ENCODE results near the gene PLA2G3.

PLA2G3 gene

DNA sequence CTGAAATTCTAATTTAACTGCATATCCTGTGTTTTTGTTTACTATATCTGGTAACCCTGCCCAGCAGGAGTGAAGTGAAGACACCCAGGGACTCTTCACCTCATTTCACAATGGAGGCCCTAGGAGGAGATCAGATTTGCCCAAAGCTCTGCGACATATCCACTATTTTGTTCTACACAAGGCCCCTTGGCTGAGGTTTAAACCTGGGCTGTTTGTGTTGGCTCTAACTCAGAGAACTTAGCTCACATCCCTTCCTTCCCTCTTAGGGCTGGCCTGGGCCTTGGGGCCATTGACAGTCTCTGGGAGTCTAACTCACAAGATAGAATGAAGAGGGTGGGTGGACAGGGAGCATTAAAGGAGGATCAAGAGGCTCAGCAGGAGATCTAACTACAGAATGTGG is 8.2 kb upstream of the PLA2G3 start:
- Histone ChIP-seq H3K27ac (ENCODE audit: low read length) (no peak overlapping the region), H3K36me3 (ENCODE audit: control insufficient read depth, insufficient read depth, low read length) (no peaks in the 10 kb centered on the region), H3K27me3 (ENCODE audit: control insufficient read depth, insufficient read depth, low read length) (no peaks in the 10 kb centered on the region), H3K4me3 (ENCODE audit: low read length) (no peak overlapping the region), H3K9me3 (ENCODE audit: control insufficient read depth, insufficient read depth, low read length) (no peaks in the 10 kb centered on the region), H3K4me1 (ENCODE audit: control insufficient read depth, insufficient read depth, low read length) (no peaks in the 10 kb centered on the region)
- no peak for DNase-seq (ENCODE audit: low read depth, low spot score)
- WGBS (ENCODE audit: insufficient coverage, insufficient read length): no CpG with 5 or more reads among the region's 1 CpG

DNA sequence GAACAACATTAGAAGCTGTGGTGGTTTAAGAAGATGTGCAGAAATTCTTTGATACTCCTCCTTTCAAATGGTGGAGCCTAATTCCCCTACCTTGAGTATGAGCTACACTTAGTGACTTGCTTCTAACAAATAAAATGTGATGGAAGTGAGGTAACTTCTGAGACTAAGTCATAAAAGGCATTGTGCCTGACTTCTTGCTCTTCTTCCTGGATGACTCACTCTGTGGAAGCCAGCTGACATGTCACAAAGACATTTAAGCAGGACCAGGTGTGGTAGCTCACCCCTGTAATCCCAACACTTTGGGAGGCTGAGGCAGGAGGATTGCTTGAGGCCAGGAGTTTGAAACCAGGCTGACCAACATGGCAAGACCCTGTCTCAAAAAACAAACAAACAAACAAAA is 3.9 kb upstream of the PLA2G3 start:
- H3K9me3 ChIP-seq (ENCODE audit: control insufficient read depth, insufficient read depth, low read length): no peaks in the 10 kb centered on the region
- no peak overlapping the region for H3K4me3 ChIP-seq (ENCODE audit: low read length)
- DNase-seq (ENCODE audit: low read depth, low spot score): no peak
- no peak overlapping the region for H3K27ac ChIP-seq (ENCODE audit: low read length)
- no peaks in the 10 kb centered on the region for H3K36me3 ChIP-seq (ENCODE audit: control insufficient read depth, insufficient read depth, low read length)
- H3K27me3 ChIP-seq (ENCODE audit: control insufficient read depth, insufficient read depth, low read length): no peaks in the 10 kb centered on the region
- peaks cover 3% of the 10 kb centered on the region for H3K4me1 ChIP-seq (ENCODE audit: control insufficient read depth, insufficient read depth, low read length)

DNA sequence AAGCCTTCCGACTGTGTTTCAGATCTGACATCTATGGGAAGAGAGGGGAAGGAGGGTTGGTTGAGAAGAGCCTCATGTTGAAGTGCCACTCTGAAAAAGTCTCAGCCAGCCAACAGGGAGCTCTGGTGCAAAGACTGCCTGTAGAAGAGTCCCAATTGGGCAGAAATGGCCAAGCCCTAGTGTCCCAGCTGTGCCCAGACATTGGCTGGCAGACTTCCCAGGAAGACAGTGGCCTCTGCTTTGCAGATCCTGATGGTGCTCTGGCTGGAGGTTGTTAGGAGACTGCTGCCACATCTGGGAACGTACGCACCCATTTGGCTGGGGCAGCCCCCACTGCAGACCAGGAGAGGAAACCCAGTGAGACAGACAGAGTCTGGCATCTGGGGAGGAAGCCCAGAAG is 3.2 kb upstream of the PLA2G3 start:
- H3K9me3 ChIP-seq (ENCODE audit: control insufficient read depth, insufficient read depth, low read length): no peaks in the 10 kb centered on the region
- no CpG with 5 or more reads among the region's 3 CpGs for WGBS (ENCODE audit: insufficient coverage, insufficient read length)
- H3K4me1 ChIP-seq (ENCODE audit: control insufficient read depth, insufficient read depth, low read length): peaks cover 3% of the 10 kb centered on the region
- H3K36me3 ChIP-seq (ENCODE audit: control insufficient read depth, insufficient read depth, low read length): no peaks in the 10 kb centered on the region
- no peak overlapping the region for H3K4me3 ChIP-seq (ENCODE audit: low read length)
- no peaks in the 10 kb centered on the region for H3K27me3 ChIP-seq (ENCODE audit: control insufficient read depth, insufficient read depth, low read length)
- no peak overlapping the region for H3K27ac ChIP-seq (ENCODE audit: low read length)
- DNase-seq (ENCODE audit: low read depth, low spot score): no peak

DNA sequence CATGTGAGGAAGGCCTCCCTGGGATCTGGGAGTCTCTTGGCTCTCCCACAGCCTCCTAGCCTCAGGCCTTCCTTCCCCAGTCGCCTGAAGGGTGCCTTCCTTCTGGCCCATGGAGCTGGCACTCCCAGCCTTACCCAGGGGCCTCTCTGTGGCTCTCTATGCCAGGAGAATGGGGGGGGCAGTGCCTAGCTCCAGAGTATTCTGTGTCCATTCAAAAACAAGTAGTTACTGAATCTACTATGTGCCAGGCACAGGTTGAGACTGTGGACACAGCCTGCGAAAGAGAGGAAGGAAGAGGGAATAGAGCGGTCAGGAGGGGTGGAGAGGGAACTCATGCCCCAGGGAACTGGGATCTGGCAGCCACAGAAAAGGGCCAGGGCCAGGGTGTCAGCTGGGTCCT is 2.7 kb upstream of the PLA2G3 start:
- H3K36me3 ChIP-seq (ENCODE audit: control insufficient read depth, insufficient read depth, low read length): no peaks in the 10 kb centered on the region
- H3K4me1 ChIP-seq (ENCODE audit: control insufficient read depth, insufficient read depth, low read length): peaks cover 3% of the 10 kb centered on the region
- H3K27me3 ChIP-seq (ENCODE audit: control insufficient read depth, insufficient read depth, low read length): no peaks in the 10 kb centered on the region
- DNase-seq (ENCODE audit: low read depth, low spot score): no peak
- no peak overlapping the region for H3K27ac ChIP-seq (ENCODE audit: low read length)
- no peak overlapping the region for H3K4me3 ChIP-seq (ENCODE audit: low read length)
- no CpG with 5 or more reads among the region's 3 CpGs for WGBS (ENCODE audit: insufficient coverage, insufficient read length)
- no peaks in the 10 kb centered on the region for H3K9me3 ChIP-seq (ENCODE audit: control insufficient read depth, insufficient read depth, low read length)

DNA sequence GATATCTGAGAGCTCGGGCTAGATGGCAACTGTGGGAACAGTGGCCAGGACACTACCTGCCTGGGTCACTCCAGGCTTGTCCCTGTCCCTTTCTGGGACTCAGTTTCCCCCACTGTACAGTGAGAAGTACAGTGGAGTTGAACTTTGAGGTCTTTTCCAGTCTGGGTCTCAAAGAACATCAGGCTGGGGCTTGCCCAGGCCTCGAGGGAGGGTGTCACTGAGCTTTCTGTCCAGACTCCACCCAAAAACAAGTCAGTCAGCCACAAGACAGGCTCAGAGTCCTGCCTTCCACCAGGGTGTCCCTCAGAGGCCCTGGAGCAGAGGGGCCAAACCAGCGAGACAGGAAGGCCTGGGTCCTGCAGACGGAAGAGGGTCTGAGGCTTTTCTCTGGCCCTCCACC is 2.0 kb upstream of the PLA2G3 start:
- H3K4me1 ChIP-seq (ENCODE audit: control insufficient read depth, insufficient read depth, low read length): peaks cover 3% of the 10 kb centered on the region
- H3K36me3 ChIP-seq (ENCODE audit: control insufficient read depth, insufficient read depth, low read length): no peaks in the 10 kb centered on the region
- no peaks in the 10 kb centered on the region for H3K9me3 ChIP-seq (ENCODE audit: control insufficient read depth, insufficient read depth, low read length)
- WGBS (ENCODE audit: insufficient coverage, insufficient read length): no CpG with 5 or more reads among the region's 4 CpGs
- no peak for DNase-seq (ENCODE audit: low read depth, low spot score)
- H3K27ac ChIP-seq (ENCODE audit: low read length): no peak overlapping the region
- H3K4me3 ChIP-seq (ENCODE audit: low read length): no peak overlapping the region
- no peaks in the 10 kb centered on the region for H3K27me3 ChIP-seq (ENCODE audit: control insufficient read depth, insufficient read depth, low read length)

DNA sequence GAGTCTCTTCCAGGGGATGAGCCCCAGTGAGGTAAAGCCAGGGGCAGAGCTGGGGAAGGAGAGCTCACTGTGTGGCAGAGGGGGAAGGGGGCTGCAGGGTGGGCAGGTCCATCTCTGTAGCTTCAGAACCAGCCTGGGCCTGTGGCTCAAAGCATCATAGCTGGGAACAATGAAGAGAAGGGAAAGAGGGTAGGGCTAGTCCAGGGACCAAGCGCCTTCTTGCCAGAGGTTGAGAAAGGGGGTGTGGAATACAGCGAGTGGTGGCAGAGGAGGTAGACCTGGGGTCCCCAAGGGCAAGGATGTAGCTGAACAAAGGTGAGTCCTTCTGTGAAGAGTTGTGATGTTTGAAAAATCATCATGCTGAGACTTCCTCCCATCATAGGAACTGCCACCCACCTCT is 1.2 kb upstream of the PLA2G3 start:
- Histone ChIP-seq H3K9me3 (ENCODE audit: control insufficient read depth, insufficient read depth, low read length) (no peaks in the 10 kb centered on the region), H3K4me1 (ENCODE audit: control insufficient read depth, insufficient read depth, low read length) (peaks cover 3% of the 10 kb centered on the region), H3K4me3 (ENCODE audit: low read length) (no peak overlapping the region), H3K27me3 (ENCODE audit: control insufficient read depth, insufficient read depth, low read length) (no peaks in the 10 kb centered on the region), H3K36me3 (ENCODE audit: control insufficient read depth, insufficient read depth, low read length) (peaks cover 5% of the 10 kb centered on the region; the same call in 1 of the 2 replicates), H3K27ac (ENCODE audit: low read length) (no peak overlapping the region)
- DNase-seq (ENCODE audit: low read depth, low spot score): no peak
- WGBS (ENCODE audit: insufficient coverage, insufficient read length): no CpG with 5 or more reads among the region's 2 CpGs

DNA sequence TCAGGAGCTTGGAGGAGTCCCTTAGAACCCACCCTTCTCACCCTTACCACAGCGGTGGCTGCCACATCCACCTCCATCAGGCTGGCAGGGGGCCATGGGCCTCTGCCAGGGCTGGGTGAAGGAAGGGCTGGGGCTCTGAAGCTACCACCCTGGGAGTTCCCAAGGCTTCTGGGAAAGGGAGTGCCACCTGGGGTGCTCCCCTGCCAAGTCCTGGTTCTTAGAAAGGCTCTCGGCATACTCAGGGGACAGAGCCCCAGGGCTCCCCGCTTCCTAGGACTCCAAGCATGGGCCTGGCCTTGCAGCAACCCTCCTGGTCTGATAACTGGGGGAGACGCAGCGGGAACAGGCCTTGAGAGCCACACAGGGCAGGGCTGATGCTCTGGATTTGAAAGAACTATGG is 438 bp upstream of the PLA2G3 start:
- WGBS (ENCODE audit: insufficient coverage, insufficient read length): no CpG with 5 or more reads among the region's 5 CpGs
- H3K4me3 ChIP-seq (ENCODE audit: low read length): no peak overlapping the region
- H3K36me3 ChIP-seq (ENCODE audit: control insufficient read depth, insufficient read depth, low read length): peaks cover 9% of the 10 kb centered on the region; the same call in 1 of the 2 replicates
- no peaks in the 10 kb centered on the region for H3K9me3 ChIP-seq (ENCODE audit: control insufficient read depth, insufficient read depth, low read length)
- H3K27ac ChIP-seq (ENCODE audit: low read length): no peak overlapping the region
- no peak for DNase-seq (ENCODE audit: low read depth, low spot score)
- H3K4me1 ChIP-seq (ENCODE audit: control insufficient read depth, insufficient read depth, low read length): peaks cover 3% of the 10 kb centered on the region
- no peaks in the 10 kb centered on the region for H3K27me3 ChIP-seq (ENCODE audit: control insufficient read depth, insufficient read depth, low read length)

DNA sequence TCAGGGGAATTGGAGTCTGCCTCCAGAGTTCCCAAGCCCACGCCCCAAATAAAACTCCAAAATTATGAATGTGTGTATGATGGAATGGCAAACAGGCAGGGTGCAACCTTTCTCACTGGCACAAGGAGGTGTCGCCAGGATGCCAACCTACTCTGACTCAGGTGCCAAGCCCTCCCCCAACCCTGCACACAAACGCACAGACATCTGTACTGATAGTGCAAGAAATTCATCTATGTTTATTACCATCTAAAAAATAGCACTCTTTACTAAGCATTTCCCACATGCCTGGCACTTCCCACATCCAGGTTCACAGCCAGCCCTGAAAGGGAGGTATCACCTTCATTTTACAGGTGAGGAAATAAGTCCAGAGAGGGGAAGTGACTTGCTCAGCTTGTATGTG is 1.2 kb downstream of the PLA2G3 start:
- Histone ChIP-seq H3K4me3 (ENCODE audit: low read length) (peak overlapping the region; percentile 45; the same call in 1 of the 2 replicates), H3K9me3 (ENCODE audit: control insufficient read depth, insufficient read depth, low read length) (no peaks in the 10 kb centered on the region), H3K27ac (ENCODE audit: low read length) (no peak overlapping the region), H3K36me3 (ENCODE audit: control insufficient read depth, insufficient read depth, low read length) (peaks cover 24% of the 10 kb centered on the region), H3K4me1 (ENCODE audit: control insufficient read depth, insufficient read depth, low read length) (peaks cover 3% of the 10 kb centered on the region), H3K27me3 (ENCODE audit: control insufficient read depth, insufficient read depth, low read length) (no peaks in the 10 kb centered on the region)
- WGBS (ENCODE audit: insufficient coverage, insufficient read length): no CpG with 5 or more reads among the region's 3 CpGs
- DNase-seq (ENCODE audit: low read depth, low spot score): no peak

DNA sequence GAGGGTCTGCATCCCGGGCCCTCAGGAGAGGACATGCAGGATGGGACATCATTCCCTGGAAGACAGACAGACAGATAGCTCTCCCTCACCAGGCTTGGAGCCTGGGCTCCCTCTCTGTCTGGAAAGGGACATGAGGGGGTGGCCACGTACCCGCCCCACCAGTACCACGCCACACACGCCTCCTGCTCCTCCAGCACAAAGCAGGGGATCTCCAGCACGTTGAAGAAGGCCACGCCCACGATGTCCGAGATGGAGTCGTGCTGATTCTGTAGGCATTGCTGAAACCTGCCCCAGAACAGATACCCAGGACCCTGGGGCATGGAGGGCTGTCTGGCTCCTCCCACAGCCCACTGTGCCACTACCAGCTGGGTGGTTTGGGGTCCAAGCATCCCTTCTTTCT is 2.2 kb downstream of the PLA2G3 start:
- H3K4me3 ChIP-seq (ENCODE audit: low read length): no peak overlapping the region
- H3K36me3 ChIP-seq (ENCODE audit: control insufficient read depth, insufficient read depth, low read length): peaks cover 28% of the 10 kb centered on the region
- no peaks in the 10 kb centered on the region for H3K9me3 ChIP-seq (ENCODE audit: control insufficient read depth, insufficient read depth, low read length)
- H3K4me1 ChIP-seq (ENCODE audit: control insufficient read depth, insufficient read depth, low read length): peaks cover 3% of the 10 kb centered on the region
- H3K27me3 ChIP-seq (ENCODE audit: control insufficient read depth, insufficient read depth, low read length): no peaks in the 10 kb centered on the region
- H3K27ac ChIP-seq (ENCODE audit: low read length): no peak overlapping the region
- no peak for DNase-seq (ENCODE audit: low read depth, low spot score)
- whole genome bisulfite sequencing (ENCODE audit: insufficient coverage, insufficient read length): no CpG with 5 or more reads among the region's 10 CpGs

DNA sequence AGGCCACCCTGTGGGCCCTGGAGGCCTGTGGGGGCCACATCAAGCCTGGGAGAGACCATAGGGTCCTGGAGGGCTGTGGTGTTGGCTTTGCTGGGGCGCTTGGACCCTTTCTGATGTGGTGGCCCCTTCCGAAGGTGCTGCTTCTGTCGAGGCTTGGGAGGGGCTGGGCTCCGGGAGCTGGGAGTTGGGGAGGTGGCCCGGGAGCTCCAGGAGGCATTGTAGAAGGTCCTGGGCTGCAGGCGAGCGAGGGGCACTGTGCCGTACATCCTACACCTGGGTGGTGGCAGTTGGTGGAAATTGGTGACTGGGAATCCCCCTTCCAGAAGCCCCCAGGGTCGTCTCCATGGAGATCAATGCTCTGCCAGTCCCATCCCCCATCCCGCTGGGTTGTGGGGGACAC is 2.6 kb downstream of the PLA2G3 start:
- no CpG with 5 or more reads among the region's 10 CpGs for WGBS (ENCODE audit: insufficient coverage, insufficient read length)

DNA sequence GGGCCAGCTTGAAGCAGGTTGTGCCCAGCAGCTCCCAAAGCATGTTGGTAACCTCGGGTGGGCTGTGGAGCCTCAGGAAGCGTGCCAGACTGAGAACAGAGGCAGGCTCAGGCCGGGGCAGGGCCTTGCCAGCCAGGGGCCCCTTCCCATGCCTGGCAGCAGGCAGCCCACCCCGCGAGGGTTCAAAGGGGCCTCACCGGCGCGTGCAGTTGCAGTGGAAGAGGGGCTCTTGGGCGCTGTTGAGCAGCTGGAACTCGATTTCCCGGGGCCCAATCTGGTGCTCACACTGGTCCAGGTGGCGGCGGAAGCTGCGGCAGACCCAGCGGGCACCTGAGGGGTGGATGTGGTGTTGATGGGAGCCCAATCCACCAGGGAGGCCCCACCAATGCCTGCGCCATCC is 3.6 kb downstream of the PLA2G3 start:
- no peak overlapping the region for H3K27ac ChIP-seq (ENCODE audit: low read length)
- no peak for DNase-seq (ENCODE audit: low read depth, low spot score)
- no peaks in the 10 kb centered on the region for H3K27me3 ChIP-seq (ENCODE audit: control insufficient read depth, insufficient read depth, low read length)
- WGBS (ENCODE audit: insufficient coverage, insufficient read length): no CpG with 5 or more reads among the region's 16 CpGs
- peaks cover 3% of the 10 kb centered on the region for H3K4me1 ChIP-seq (ENCODE audit: control insufficient read depth, insufficient read depth, low read length)
- H3K4me3 ChIP-seq (ENCODE audit: low read length): no peak overlapping the region
- no peaks in the 10 kb centered on the region for H3K9me3 ChIP-seq (ENCODE audit: control insufficient read depth, insufficient read depth, low read length)
- peaks cover 28% of the 10 kb centered on the region for H3K36me3 ChIP-seq (ENCODE audit: control insufficient read depth, insufficient read depth, low read length)

More for the DNA sequence above, 2.6 kb downstream of the PLA2G3 start:
- H3K4me3 ChIP-seq (ENCODE audit: low read length): no peak overlapping the region
- peaks cover 3% of the 10 kb centered on the region for H3K4me1 ChIP-seq (ENCODE audit: control insufficient read depth, insufficient read depth, low read length)
- peaks cover 28% of the 10 kb centered on the region for H3K36me3 ChIP-seq (ENCODE audit: control insufficient read depth, insufficient read depth, low read length)
- H3K27ac ChIP-seq (ENCODE audit: low read length): no peak overlapping the region
- DNase-seq (ENCODE audit: low read depth, low spot score): no peak
- no peaks in the 10 kb centered on the region for H3K27me3 ChIP-seq (ENCODE audit: control insufficient read depth, insufficient read depth, low read length)
- no peaks in the 10 kb centered on the region for H3K9me3 ChIP-seq (ENCODE audit: control insufficient read depth, insufficient read depth, low read length)
